ENCODE data around the gene STAMBPL1. TPM values are rescaled to one million over a fixed set of nuclear protein-coding genes. Genes with fewer than 3 reads are reported as not detected.
A peak's percentile ranks its signal among the peaks of the same experiment; 100 is the strongest.

STAMBPL1 gene
- total and polyA plus RNA-seq, 3 experiments from 2014 or later = 10.6 to 24.7 (median 22.3) TPM

DNA sequence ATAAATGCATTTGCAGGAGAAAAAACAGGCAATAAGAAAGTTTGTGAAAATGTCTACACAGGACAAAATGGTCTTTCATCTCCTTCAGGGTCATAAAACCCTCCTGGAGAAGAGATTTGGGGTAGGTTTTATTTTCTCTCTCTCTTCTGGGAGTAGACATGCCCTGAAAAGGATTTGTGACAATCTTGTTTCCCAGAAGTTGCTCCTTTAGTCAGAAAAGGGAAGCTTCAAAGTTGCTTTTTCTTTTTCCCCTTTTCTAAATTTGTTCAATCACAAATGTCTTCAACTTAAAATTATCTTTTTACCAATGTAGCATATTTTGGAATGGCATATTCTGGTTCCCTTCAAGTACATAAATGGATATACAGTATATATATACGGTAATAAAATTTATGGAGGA, 19.0 kb upstream of the STAMBPL1 start:
- H3K27ac Mint-ChIP-seq = no peak overlapping the region
- H3K27me3 Mint-ChIP-seq = peaks cover 6 to 17% of the 10 kb centered on the region in 2 donors
- Histone ChIP-seq H3K27ac (ENCODE audit: low read depth, low read length) (no peak overlapping the region), H3K27me3 (ENCODE audit: insufficient read depth, low read length, poor library complexity, severe bottlenecking) (peaks cover 5% of the 10 kb centered on the region), H3K9me3 (ENCODE audit: low read length) (no peaks in the 10 kb centered on the region), H3K4me3 (ENCODE audit: low read length) (no peak overlapping the region), H3K4me1 (ENCODE audit: insufficient read depth, low read length) (no peaks in the 10 kb centered on the region), H3K36me3 (ENCODE audit: insufficient read depth, low read length) (no peaks in the 10 kb centered on the region)
- POLR2A ChIA-PET = no interaction called here
- no peaks in the 10 kb centered on the region for H3K36me3 Mint-ChIP-seq
- CTCF ChIA-PET = interaction anchor here (1.2 to 1.3 kb wide), 2 partner anchors 26 to 74 kb away, joined by 3 to 4 read pairs; no protein-coding TSS in a partner anchor
- H3K4me3 Mint-ChIP-seq = no peak overlapping the region
- no peaks in the 10 kb centered on the region for H3K4me1 Mint-ChIP-seq
- no peak for DNase-seq
- H3K9me3 Mint-ChIP-seq = peaks cover 0 to 2% (median 0%) of the 10 kb centered on the region in 5 donors

DNA sequence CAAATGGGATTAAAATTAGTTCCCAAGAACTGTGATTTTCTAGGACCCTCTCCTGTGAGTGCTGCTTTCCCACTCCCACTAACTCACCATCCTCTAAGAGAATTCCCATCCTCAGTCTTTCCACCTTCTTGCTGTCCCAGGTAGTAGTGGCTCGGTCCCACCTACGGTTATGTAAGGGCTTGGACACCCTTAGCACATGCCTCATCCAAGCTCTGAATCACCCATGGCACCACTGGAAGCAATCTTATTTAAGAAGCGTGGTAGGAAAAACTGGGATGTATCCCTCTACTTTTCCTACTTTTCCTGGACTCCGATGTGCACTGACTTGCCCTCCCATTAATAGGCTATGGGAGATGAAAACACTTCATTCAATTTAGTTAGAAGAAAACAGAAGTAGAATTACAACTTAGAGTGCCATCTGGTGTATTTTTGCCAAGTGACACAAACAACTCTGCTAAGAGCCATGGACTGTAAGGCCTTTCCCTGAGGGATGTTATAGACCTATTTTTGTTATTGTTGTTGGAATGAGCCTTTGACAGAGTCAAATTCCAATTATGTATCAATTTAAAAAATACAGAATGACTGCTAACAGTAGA, 14.7 kb upstream of the STAMBPL1 start:
- ChIA-PET POLR2A (interaction anchor here (0.5 kb wide), 1 partner anchor 17 kb away, joined by 3 read pairs; no protein-coding TSS in a partner anchor), CTCF (interaction anchor here (2.5 kb wide), 1 partner anchor 29 kb away, joined by 14 read pairs; no protein-coding TSS in a partner anchor)
- Histone ChIP-seq H3K4me3 (ENCODE audit: low read length) (no peak overlapping the region), H3K36me3 (ENCODE audit: insufficient read depth, low read length) (no peaks in the 10 kb centered on the region), H3K27me3 (ENCODE audit: insufficient read depth, low read length, poor library complexity, severe bottlenecking) (no peaks in the 10 kb centered on the region), H3K27ac (ENCODE audit: low read depth, low read length) (no peak overlapping the region), H3K4me1 (ENCODE audit: insufficient read depth, low read length) (no peaks in the 10 kb centered on the region), H3K9me3 (ENCODE audit: low read length) (no peaks in the 10 kb centered on the region)
- Mint-ChIP-seq H3K9me3 (no peaks in the 10 kb centered on the region), H3K27me3 (peaks cover 6 to 17% of the 10 kb centered on the region in 2 donors), H3K27ac (no peak overlapping the region), H3K4me3 (no peak overlapping the region), H3K4me1 (no peaks in the 10 kb centered on the region), H3K36me3 (no peaks in the 10 kb centered on the region)
- DNase-seq = no peak

DNA sequence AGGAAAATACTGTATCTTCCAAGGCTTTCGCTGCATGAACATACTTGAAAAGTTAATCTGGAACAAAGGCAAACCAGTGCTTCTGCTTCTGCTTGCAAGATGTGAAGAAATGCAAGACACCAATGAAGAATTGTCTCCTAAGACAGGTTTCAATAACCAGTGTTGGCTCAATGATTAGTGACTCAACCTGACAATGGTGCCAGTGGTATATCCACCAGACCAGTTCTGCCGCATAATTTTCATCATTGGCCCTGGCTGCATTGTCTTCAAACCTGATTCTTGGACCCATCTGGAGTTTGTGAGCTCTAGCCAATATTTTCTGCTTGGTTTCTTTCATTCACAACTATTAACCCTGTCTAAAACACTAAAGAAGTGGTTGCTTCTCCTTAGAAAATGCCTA, 13.6 kb upstream of the STAMBPL1 start:
- Mint-ChIP-seq H3K4me3 (no peak overlapping the region), H3K9me3 (no peaks in the 10 kb centered on the region), H3K27ac (peak overlapping the region in 1 of 8 donors; percentile 25), H3K27me3 (peaks cover 6 to 12% of the 10 kb centered on the region in 2 donors), H3K4me1 (no peaks in the 10 kb centered on the region), H3K36me3 (no peaks in the 10 kb centered on the region)
- no peak for DNase-seq
- CTCF ChIA-PET = no interaction called here
- POLR2A ChIA-PET = no interaction called here
- no peaks in the 10 kb centered on the region for H3K36me3 ChIP-seq (ENCODE audit: insufficient read depth, low read length)
- no peaks in the 10 kb centered on the region for H3K4me1 ChIP-seq (ENCODE audit: insufficient read depth, low read length)
- no peak overlapping the region for H3K4me3 ChIP-seq (ENCODE audit: low read length)
- H3K27ac ChIP-seq (ENCODE audit: low read depth, low read length) = no peak overlapping the region
- H3K9me3 ChIP-seq (ENCODE audit: low read length) = no peaks in the 10 kb centered on the region
- H3K27me3 ChIP-seq (ENCODE audit: insufficient read depth, low read length, poor library complexity, severe bottlenecking) = no peaks in the 10 kb centered on the region

DNA sequence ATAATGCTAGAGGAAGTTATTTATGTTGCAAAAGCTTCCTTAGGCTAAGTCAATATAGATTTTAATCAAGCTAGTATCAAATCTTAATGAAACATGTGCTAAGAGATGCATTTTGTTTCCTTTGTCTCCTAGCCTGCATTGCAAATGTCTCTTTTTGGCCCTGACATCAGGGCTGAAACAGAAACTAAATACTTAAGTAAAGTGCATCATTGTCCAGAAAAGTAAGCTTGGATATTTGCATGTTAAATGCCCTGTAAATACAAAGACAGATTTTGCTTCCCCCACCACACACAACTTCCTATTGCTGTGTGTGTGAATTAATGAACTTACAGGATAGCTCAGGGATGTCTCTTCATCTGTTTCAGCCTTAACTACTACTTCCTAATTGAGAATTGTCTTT, 10.0 kb upstream of the STAMBPL1 start:
- DNase-seq = no peak
- Mint-ChIP-seq H3K27ac (no peak overlapping the region), H3K4me3 (no peak overlapping the region), H3K36me3 (no peaks in the 10 kb centered on the region), H3K4me1 (no peaks in the 10 kb centered on the region), H3K9me3 (no peaks in the 10 kb centered on the region), H3K27me3 (peaks cover 0 to 3% of the 10 kb centered on the region in 2 donors)
- Histone ChIP-seq H3K27me3 (ENCODE audit: insufficient read depth, low read length, poor library complexity, severe bottlenecking) (no peaks in the 10 kb centered on the region), H3K36me3 (ENCODE audit: insufficient read depth, low read length) (no peaks in the 10 kb centered on the region), H3K4me1 (ENCODE audit: insufficient read depth, low read length) (no peaks in the 10 kb centered on the region), H3K27ac (ENCODE audit: low read depth, low read length) (no peak overlapping the region), H3K9me3 (ENCODE audit: low read length) (no peaks in the 10 kb centered on the region), H3K4me3 (ENCODE audit: low read length) (no peak overlapping the region)
- CTCF ChIA-PET = interaction anchor here (0.8 to 1.6 kb wide), 5 partner anchors 10 to 64 kb away, joined by 3 to 10 read pairs (median 3); partner anchors contain the start of gene STAMBPL1
- POLR2A ChIA-PET = no interaction called here

DNA sequence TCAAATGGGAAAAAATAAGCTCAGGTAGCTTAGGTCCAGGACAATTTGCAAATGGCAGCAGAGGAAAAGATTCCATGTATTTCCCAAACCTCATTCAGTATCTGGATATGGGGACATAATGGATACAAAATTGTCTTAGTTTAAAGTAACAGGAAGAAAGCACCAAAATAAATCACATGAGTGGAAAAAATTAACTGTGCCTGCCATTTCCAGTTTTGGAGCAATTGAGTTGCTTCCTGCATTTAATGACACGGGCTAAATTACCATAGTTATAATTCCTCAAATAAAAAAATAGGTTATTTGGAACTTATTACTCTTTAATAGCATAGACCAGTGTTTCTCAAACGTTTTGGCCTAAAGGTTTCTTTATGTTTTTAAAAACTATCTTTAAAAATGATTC, 6.3 kb upstream of the STAMBPL1 start:
- no peaks in the 10 kb centered on the region for H3K36me3 ChIP-seq (ENCODE audit: insufficient read depth, low read length)
- H3K27ac Mint-ChIP-seq = no peak overlapping the region
- CTCF ChIA-PET = no interaction called here

DNA sequence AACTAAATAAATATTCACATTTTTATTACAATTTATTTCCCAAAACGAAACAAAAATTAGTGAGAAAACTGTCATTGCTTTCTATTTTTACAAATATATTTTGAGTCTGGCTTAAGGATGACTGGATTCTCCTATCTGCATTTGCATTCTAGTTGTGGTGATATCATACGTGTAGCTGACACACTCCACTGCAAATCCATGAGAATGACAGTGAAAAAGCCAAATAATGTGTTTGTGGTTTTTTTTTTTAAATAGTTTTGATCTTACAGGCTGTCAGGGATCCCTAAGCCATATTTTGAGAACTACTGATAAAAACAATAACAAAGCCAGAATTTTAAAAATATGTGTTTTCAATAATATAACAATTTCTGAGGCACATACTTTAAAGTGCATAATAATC, 5.8 kb upstream of the STAMBPL1 start:
- peaks cover 13% of the 10 kb centered on the region for H3K4me1 ChIP-seq (ENCODE audit: insufficient read depth, low read length)
- Mint-ChIP-seq H3K9me3 (no peaks in the 10 kb centered on the region), H3K27ac (no peak overlapping the region), H3K4me1 (peaks cover 10 to 13% (median 13%) of the 10 kb centered on the region in 3 donors), H3K36me3 (no peaks in the 10 kb centered on the region), H3K4me3 (no peak overlapping the region), H3K27me3 (peaks cover 0 to under 1% of the 10 kb centered on the region in 2 donors)
- ChIA-PET CTCF (no interaction called here), POLR2A (no interaction called here)
- DNase-seq = no peak
- H3K4me3 ChIP-seq (ENCODE audit: low read length) = no peak overlapping the region
- H3K9me3 ChIP-seq (ENCODE audit: low read length) = no peaks in the 10 kb centered on the region
- no peaks in the 10 kb centered on the region for H3K27me3 ChIP-seq (ENCODE audit: insufficient read depth, low read length, poor library complexity, severe bottlenecking)
- no peak overlapping the region for H3K27ac ChIP-seq (ENCODE audit: low read depth, low read length)
- no peaks in the 10 kb centered on the region for H3K36me3 ChIP-seq (ENCODE audit: insufficient read depth, low read length)

More for the DNA sequence above, 6.3 kb upstream of the STAMBPL1 start:
- no peak for DNase-seq
- Mint-ChIP-seq H3K27me3 (peaks cover 0 to 3% of the 10 kb centered on the region in 2 donors), H3K4me1 (peaks cover 8 to 9% (median 8%) of the 10 kb centered on the region in 3 donors), H3K9me3 (no peaks in the 10 kb centered on the region), H3K36me3 (no peaks in the 10 kb centered on the region), H3K4me3 (no peak overlapping the region)
- H3K9me3 ChIP-seq (ENCODE audit: low read length) = no peaks in the 10 kb centered on the region
- H3K27me3 ChIP-seq (ENCODE audit: insufficient read depth, low read length, poor library complexity, severe bottlenecking) = no peaks in the 10 kb centered on the region
- peaks cover 8% of the 10 kb centered on the region for H3K4me1 ChIP-seq (ENCODE audit: insufficient read depth, low read length)
- POLR2A ChIA-PET = interaction anchor here (0.6 kb wide), 1 partner anchor 9 kb away, joined by 3 read pairs; no protein-coding TSS in a partner anchor
- H3K4me3 ChIP-seq (ENCODE audit: low read length) = no peak overlapping the region
- no peak overlapping the region for H3K27ac ChIP-seq (ENCODE audit: low read depth, low read length)

DNA sequence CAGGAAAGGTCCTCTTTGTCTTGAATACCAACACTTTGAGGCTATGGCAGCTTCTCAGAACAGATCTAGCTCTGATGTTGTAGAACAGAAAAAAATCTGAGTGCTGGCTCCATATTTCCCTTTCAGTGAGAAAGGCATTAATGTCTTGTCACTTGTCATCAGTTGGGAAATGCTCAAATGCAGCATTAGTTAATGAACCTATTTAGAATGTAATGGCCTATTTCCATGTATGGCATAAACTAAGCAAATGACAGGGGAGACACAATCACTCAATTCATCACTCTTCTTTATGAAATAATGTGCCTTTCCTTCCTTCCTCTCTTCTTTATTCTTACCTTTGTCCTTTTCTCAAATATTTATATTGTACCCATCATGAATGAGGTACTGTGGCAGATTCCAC, 5.0 kb upstream of the STAMBPL1 start:
- H3K27ac ChIP-seq (ENCODE audit: low read depth, low read length) = no peak overlapping the region

DNA sequence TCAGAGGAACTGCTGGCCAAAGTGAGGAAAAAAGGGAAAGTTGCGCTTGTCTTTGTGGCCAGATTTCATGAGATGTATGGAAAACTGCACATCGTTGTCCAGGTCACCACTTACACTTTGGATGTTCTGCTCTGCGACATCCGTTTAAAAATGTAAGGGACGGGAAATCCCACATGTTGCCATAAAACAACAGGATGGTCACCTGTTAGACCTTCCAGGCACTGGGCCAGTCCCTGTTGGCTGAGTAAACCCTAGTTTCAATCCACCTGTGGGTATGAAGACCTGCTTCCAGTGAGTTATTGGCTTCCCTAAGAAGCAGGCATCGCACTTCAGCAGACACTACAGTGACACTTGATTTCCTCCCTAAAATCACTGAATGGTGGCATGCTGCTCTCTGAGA, 2.7 kb upstream of the STAMBPL1 start:
- Histone ChIP-seq H3K9me3 (ENCODE audit: low read length) (no peaks in the 10 kb centered on the region), H3K36me3 (ENCODE audit: insufficient read depth, low read length) (no peaks in the 10 kb centered on the region), H3K4me3 (ENCODE audit: low read length) (no peak overlapping the region), H3K27me3 (ENCODE audit: insufficient read depth, low read length, poor library complexity, severe bottlenecking) (no peaks in the 10 kb centered on the region), H3K27ac (ENCODE audit: low read depth, low read length) (no peak overlapping the region), H3K4me1 (ENCODE audit: insufficient read depth, low read length) (peaks cover 29% of the 10 kb centered on the region)
- Mint-ChIP-seq H3K27ac (no peak overlapping the region), H3K36me3 (peaks cover 0 to 12% (median 0%) of the 10 kb centered on the region in 3 donors), H3K27me3 (no peaks in the 10 kb centered on the region), H3K9me3 (peaks cover 0 to 2% (median 0%) of the 10 kb centered on the region in 5 donors), H3K4me3 (peak overlapping the region in 1 of 7 donors; percentile 59), H3K4me1 (peaks cover 29 to 36% (median 31%) of the 10 kb centered on the region in 3 donors)
- POLR2A ChIA-PET = no interaction called here
- DNase-seq = no peak
- CTCF ChIA-PET = interaction anchor here (1.1 kb wide), 1 partner anchor 54 kb away, joined by 3 read pairs; no protein-coding TSS in a partner anchor

More for the DNA sequence above, 5.0 kb upstream of the STAMBPL1 start:
- Mint-ChIP-seq H3K4me3 (no peak overlapping the region), H3K27me3 (no peaks in the 10 kb centered on the region), H3K36me3 (peaks cover 0 to 4% (median 0%) of the 10 kb centered on the region in 3 donors), H3K4me1 (peaks cover 16 to 20% (median 19%) of the 10 kb centered on the region in 3 donors), H3K9me3 (peaks cover 0 to 2% (median 0%) of the 10 kb centered on the region in 5 donors), H3K27ac (no peak overlapping the region)
- CTCF ChIA-PET = no interaction called here
- Histone ChIP-seq H3K36me3 (ENCODE audit: insufficient read depth, low read length) (no peaks in the 10 kb centered on the region), H3K9me3 (ENCODE audit: low read length) (no peaks in the 10 kb centered on the region), H3K4me3 (ENCODE audit: low read length) (no peak overlapping the region), H3K4me1 (ENCODE audit: insufficient read depth, low read length) (peaks cover 18% of the 10 kb centered on the region), H3K27me3 (ENCODE audit: insufficient read depth, low read length, poor library complexity, severe bottlenecking) (no peaks in the 10 kb centered on the region)
- POLR2A ChIA-PET = no interaction called here
- no peak for DNase-seq
